IPS-11a (cell line): ENCODE measurements around the gene MYCBP2.
"Not testable (repeated sequence)": the region's sequence is repeated elsewhere in the genome, so short reads cannot be mapped to it uniquely, and the experiment has no call there.

Experiments
- H3K4me3 ChIP-seq: one replicate; pipeline ENCODE4 v1.5.1; 2013; ENCODE audit warnings: low read depth, low read length, control low read depth

MYCBP2 gene

DNA sequence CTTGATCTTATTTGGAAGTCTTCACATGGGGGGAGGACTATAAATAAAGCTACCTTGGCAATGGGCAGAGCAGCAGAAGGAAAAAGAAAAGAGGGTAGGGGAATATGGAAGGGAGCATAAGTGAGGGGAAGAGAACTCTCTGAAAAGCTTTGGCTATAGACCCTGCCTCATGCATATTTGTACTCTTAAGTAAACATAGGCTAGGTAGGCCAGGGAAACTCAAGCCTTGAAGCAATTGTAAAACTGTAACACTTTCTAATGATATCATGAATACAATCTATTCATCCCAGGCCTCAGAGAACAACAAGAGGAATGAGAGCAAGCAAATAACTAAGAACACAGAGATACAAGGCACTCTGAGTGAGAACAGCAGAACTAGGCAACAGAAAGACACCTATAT, 20.4 kb downstream of the MYCBP2 start:
- H3K4me3 ChIP-seq = no peak overlapping the region

- no peak overlapping the region for H3K4me3 ChIP-seq
Measured at GRCh38 chr13:77305266-77305665, 21.6 kb downstream of the MYCBP2 start.

GRCh38 chr13:77300176-77301037, 26.5 kb downstream of the MYCBP2 start:
- H3K4me3 ChIP-seq = no peak overlapping the region

GRCh38 chr13:77299587-77299986, 27.3 kb downstream of the MYCBP2 start:
- H3K4me3 ChIP-seq = no peak overlapping the region

DNA sequence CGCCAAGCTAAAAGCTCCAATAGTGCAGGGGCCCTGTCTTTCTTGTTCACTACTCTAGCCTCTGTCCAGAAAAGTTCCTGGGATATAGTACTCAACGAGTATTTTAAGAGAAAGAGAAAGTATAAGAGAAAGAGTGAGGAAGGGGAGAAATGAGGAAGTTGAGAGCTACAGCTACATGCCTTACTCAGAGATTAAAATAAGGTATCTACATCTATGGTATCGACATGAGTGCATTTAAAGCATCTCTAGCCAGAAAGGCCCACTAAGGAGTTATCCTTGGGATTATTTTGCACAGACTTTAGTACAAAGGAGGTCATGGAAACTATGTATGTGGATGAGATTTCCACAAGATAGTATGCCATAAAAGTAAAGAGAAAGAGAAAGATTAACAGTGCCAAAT, 28.5 kb downstream of the MYCBP2 start:
- no peak overlapping the region for H3K4me3 ChIP-seq

DNA sequence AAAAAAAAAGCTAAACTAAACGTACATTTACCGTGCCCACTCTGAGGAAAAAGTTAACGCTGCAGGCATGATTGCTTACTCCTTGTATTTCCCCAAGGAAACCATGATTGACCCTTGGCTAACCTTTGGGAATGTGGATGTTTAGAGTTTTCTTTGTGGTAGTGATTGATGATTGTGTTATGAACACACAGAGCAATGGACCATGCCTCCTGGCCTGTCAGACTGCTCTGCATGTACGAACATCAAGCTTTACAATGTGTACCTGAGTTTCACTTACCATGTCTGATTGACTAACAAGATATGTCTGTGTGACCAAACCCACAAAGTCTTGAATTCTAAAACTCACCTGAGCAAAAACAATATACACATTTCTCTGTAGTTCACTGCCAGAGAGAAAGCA, 35.1 kb downstream of the MYCBP2 start:
- no peak overlapping the region for H3K4me3 ChIP-seq

GRCh38 chr13:77290342-77290741, 36.6 kb downstream of the MYCBP2 start:
- H3K4me3 ChIP-seq = no peak overlapping the region

GRCh38 chr13:77289851-77290250, 37.0 kb downstream of the MYCBP2 start:
- H3K4me3 ChIP-seq = no peak overlapping the region

DNA sequence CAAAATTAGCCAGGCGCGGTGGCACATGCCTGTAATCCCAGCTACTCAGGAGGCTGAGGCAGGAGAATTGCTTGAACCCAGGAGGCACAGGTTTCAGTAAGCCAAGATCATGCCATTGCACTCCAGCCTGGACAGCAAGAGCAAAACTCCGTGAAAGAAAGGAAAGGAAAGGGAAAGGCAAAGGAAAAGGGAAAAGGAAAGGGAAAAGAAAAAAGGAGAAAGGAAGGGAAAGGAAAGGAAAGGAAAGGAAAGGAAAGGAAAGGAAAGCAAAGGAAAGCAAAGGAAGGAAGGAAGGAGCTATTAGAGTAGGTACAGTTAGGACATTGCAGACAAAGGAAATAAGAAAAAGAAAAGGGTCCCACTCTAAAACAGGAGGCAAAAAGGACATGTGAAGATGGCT, 41.3 kb downstream of the MYCBP2 start:
- H3K4me3 ChIP-seq = not testable (repeated sequence)

DNA sequence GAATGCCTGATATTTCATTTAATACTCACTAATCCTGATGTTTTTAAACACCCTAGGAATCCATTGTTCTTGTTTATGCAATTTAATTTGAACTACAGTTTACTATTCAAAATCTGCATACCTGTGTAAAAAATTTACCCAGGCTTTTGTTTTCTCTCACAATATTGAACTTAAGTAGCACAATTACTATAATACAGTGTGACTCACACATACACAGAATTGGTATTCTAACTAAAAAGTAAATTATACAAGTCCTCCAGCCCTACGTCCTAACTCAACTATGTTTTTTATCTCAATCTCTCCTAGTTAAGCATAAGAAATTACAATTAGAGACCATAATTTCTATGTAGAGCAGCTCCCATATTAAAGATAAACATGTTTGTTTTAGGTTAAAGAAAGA, 41.8 kb downstream of the MYCBP2 start:
- no peak overlapping the region for H3K4me3 ChIP-seq

- H3K4me3 ChIP-seq = no peak overlapping the region
Measured at GRCh38 chr13:77274126-77274525, 52.8 kb downstream of the MYCBP2 start.

DNA sequence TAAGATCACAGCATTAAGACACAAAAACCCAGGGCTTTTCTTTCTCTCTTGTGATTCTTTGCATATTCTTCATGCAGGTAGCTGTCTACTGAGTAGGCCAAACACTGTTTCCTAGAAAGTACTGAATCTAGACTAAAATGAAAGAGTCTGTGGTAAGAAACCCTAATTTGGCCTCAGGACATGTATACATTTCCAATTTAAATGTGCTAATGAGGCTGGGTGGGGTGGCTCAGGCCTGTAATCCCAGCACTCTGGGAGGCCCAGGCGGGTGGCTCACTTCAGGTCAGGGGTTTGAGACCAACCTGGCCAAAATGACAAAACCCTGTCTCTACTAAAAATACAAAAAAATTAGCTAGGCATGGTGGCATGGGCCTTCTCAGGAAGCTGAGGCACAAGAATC, 57.8 kb downstream of the MYCBP2 start:
- H3K4me3 ChIP-seq = no peak overlapping the region

DNA sequence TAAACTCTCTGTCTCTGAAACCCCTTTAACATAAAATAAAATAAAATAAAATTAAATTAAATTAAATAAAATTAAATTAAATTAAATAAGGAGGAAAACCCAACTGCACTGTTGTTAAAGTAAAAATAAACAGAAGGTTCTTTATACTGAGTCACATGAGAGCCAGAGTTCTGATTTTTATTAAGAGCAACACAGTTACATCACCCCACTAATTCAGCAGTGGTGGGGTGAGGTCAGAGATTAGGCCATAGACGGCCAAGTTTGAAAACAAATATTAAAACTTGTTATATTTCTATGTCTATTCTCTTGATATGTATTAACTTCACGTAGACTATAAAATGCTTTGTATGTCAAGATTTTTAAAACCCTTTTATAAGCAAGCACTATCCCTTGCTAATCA, 59.5 kb downstream of the MYCBP2 start:
- H3K4me3 ChIP-seq = no peak overlapping the region

DNA sequence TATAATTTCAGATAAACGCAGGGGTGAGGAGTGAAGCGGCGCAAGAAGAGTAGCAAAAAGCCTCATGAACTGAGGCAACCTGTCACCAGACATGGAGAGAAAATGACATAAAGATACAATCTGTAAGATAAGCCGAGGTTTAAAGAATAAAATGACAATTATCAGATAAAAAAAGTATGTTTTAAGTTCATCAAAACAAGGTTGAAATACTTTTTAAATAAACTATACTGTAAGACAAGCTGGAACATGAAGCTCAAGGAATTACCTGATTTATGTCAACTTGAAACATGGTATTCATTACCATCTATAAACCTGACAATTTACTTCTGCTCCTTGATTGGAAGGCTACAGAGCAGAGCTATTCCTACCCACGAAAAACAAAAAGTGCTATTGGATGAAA, 61.6 kb downstream of the MYCBP2 start:
- no peak overlapping the region for H3K4me3 ChIP-seq

GRCh38 chr13:77262198-77262597, 64.7 kb downstream of the MYCBP2 start:
- H3K4me3 ChIP-seq = no peak overlapping the region

DNA sequence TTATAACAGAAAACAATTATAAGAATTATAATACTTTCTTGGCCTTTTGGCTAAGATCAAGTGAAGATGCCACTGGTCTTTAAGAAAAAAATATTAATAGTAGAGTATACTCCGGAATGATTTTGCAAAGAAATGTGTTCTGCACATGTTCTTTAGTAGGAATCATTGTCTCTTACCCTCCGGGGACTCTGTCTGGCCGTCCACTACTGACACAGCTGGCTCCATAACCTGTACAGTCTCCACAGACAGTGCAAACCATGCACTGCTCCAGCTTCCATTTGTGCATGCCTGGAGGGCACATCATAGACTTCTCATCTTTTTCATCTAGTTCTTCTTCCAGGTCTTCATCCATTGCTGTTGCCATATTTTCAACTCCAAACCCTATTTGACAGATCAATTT, 75.9 kb downstream of the MYCBP2 start:
- no peak overlapping the region for H3K4me3 ChIP-seq

DNA sequence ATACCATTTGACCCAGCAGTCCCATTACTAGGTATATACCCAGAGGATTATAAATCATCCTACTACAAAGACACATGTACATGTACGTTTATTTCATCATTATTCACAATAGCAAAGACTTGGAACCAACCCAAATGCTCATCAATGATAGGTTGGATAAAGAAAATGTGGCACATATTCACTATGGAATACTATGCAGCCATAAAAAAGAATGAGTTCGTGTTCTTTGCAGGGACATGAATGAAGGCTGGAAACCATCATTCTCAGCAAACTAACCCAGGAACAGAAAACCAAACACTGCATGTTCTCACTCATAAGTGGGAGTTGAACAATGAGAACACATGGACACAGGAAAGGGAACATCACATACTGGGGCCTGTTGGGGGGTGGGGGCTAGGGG, 81.7 kb downstream of the MYCBP2 start:
- H3K4me3 ChIP-seq = not testable (repeated sequence)

GRCh38 chr13:77239312-77239711, 87.6 kb downstream of the MYCBP2 start:
- no peak overlapping the region for H3K4me3 ChIP-seq

DNA sequence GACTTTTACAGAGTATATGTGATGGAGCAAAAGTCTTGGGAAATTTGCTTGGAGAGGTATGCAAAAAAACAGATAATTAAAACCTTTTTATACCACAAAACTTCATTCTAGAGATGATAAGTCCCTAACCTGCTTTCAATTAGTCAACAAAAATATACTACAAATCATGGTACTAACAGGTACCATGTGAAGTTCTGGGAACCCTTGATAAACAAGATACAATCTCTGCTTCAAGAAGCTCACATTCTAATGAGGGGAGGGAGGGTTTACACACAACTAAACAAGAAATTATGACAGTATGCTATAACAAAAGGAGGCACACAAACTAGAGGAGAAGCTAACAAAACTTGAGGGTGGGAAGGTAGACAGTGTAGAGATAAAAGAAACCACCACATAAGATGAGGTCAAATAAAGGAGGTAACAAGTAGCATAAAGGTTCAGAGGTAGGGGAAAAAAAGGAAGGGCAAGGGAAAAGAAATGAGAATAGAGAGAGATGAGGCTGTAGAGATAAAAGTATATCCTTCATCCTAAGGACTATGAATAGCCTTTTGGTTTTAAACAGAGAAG, 91.4 kb downstream of the MYCBP2 start:
- no peak overlapping the region for H3K4me3 ChIP-seq

DNA sequence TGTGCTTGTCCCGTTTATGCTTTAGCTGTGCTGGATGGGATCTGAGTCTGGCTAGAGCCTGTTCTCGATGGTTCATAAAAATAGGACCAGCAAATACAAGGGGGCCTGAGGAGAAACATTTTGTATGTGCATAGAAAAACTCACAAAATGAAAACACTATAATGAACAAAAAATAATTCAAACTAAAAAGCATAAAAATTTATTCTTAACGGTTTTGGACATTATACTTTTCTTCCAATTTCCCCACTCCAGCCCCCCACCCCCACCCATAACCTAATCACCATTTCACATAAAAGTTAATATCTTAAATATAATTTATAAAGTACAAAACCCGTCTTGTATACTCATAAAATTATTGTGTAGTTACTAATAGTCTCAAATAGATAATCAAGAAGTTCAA, 93.7 kb downstream of the MYCBP2 start:
- no peak overlapping the region for H3K4me3 ChIP-seq

DNA sequence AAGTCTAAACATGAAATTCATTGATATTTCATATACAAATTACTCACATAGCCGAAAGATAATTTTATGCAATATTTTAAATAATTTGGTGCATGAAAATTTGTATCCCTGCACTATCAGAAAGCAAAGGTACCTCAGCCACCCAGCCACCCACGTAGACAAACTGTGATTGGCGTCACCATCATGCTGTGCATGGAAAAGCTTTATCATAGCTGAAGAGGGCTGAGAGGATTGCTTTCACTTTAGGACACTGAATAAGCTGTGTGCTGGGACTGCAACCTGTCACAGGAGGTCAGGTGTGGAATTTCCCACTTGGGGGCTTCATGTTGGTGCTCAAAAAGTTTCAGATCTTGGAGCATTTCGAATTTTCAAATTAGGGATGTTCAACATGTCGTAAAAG, 96.3 kb downstream of the MYCBP2 start:
- H3K4me3 ChIP-seq = no peak overlapping the region

DNA sequence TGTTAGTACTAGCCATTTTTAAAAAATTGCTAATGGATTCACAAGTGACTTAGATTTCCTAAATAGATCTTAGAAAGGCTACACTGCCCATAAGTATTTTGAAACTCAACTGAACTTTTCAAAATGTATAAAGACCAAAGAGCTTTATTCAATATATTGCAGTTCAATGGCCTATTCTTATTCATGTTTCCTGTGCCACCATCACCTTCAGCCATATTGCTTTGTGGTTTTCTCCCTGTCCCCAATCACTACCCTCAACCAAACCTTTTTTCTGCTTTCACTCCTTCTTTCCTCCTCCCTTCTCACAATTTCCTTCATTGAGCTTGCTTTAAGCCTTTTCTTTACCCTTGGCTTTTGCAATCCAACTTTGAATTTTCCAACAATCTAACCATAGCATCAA, 100.9 kb downstream of the MYCBP2 start:
- H3K4me3 ChIP-seq = no peak overlapping the region

- no peak overlapping the region for H3K4me3 ChIP-seq
Measured at GRCh38 chr13:77222909-77223308, 104.0 kb downstream of the MYCBP2 start.
